NCI-H2029 (cell line): ENCODE results near the gene LTBP1.
"Not testable (repeated sequence)": the region's sequence is repeated elsewhere in the genome, so short reads cannot be mapped to it uniquely, and the experiment has no call there.

Experiments used
- DNase-seq: peaks from one replicate; lab custom pipeline; 2025; lab: John Stamatoyannopoulos, UW

The LTBP1 gene

DNA sequence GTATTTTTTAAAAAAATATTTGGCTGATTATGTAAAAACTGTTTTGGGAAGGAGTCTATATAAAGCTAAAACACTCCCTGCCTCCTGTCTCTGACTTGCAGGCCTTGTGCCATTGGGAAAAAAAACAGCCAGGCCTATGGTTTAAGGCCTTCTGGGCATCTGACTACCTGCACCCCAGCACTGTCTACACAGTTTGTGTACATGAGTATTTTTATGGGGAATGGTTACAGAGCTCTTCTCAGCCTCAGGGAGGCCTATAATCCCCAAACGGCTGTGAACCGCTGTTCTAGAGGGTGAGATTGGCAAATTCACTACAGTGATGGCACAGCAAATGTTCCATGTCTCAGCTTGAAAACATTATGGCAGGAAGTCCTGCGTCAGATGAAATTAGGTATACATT, 96.1 kb downstream of the LTBP1 start:
- no peak for DNase-seq

DNA sequence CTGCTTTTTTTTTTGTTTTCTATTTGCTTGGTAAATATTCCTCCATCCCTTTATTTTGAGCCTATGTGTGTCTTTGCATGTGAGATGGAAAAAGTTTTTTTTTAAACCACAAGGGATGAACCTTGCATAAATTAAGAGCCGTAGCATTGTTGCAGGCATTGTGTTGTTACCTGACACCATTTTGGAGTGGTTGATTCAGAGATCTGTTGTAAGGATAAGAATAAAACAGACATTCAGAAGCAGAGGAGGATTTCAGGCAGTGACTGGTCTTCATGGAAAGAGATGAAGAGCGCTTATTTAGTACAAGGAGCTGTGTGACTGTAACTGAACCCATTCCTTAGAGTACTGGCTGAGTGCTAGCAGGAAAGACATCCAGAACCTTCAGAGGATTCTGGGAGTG, 101.2 kb downstream of the LTBP1 start:
- DNase-seq = no peak

DNA sequence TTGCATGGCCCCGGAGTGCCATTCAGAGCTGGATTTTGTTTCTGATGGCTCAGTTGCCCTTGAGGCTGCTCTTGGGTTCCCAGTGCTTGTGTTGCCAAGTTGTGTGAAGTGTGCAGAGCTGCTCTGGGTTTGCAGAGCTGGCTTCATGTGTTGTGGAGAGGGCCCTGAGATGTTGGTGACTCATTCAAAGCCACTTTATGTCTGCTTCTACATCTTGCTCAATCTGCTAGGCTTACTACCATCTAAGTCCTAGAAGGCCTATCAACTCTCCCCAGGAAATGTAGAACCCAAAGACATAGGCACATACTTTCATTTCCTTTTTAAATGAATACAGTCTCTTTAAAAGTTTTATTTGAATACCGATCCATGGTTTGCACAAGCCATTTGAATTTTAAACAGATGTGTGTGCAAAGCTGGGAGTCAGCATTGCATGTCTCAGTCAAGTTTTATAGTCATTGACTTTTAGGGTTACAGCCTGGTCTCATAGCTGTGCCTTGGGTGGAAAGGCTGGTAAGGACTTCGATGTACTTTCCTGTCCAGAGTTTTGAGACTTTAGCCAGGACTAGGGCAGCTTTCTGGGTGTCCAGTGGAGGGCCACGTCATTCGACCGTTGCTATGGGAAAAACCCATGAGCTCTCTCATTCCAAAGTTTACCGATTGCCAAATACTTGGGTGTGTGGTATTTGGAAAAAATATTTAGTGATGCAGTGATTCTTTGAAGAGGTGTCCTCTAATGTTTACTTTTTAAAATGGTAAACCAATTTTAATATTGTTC, 105.0 kb downstream of the LTBP1 start:
- DNase-seq = no peak

DNA sequence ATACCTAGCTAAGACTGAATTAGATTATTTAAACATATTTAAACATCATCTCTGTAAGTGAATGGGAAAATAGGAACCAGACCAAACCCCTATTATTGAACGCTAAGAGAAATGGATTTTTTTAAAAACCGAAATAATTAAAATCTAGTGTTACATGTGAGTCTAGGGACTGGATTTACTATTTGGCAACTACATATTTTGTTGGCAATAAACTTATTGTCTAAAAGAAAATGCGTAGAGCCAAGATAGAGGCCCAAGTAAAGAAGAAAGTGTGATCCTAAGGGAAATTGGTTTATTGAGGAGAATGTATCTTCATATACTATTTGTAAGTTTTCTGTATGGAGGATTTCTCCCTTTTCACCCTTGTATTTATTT, 105.6 kb downstream of the LTBP1 start:
- DNase-seq = no peak

DNA sequence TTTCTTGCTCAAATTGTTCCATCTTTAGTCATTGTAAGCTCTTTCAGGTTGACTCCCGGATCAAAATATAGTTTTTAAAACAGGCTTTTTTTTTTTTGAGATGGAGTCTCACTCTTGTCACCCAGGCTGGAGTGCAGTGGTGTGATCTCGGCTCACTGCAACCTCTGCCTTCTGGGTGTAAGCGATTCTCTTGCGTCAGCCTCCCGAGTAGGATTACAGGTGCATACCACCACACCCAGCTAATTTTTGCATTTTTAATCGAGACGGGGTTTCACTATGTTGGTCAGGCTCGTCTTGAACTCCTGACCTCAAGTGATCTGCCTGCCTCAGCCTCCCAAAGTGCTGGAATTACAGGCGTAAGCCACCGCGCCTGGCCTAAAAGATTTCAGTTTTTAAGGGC, 106.0 kb downstream of the LTBP1 start:
- not testable (repeated sequence) for DNase-seq

DNA sequence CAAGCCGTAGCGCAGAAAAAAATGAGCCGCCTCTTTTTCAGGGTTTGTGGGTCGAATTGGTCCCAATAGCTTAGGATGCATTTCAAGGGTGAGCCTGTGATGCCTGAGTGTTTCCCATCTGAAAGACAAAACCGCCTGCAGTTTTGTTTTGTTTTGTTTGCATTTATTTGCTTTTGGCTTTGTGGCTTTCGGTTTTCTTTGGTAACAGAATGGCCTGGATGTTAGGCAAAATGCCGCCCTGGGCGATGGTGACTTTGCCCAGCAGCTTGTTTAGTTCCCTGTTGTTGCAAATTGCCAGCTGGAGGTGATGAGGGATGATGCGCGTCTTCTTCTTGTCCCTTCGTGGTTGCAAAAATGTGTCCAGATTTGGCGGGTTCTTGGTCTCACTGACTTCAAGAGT, 109.4 kb downstream of the LTBP1 start:
- DNase-seq = no peak

DNA sequence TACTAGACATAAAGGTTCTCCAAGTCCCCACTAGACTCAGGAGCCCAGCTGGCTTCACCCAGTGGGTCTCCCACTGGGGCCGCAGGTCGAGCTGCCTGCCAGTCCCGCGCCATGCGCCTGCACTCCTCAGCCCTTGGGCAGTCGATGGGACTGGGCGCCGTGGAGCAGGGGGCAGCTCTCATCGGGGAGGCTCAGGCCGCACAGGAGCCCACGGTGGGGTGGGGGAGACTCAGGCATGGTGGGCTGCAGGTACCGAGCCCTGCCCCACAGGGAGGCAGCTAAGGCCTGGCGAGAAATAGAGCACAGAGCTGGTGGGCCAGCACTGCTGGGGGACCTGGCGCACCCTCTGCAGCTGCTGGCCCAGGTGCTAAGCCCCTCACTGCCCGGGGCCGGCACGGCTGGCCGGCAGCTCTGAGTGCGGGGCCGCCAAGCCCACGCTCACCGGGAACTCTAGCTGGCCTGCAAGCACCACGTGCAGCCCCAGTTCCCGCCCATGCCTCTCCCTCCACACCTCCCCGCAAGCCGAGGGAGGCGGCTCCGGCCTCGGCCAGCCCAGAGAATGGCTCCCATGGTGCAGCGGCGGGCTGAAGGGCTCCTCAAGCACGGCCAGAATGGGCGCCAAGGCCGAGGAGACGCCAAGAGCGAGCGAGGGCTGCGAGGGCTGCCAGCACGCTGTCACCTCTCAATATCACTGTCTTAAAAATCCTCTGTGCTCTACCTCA, 110.7 kb downstream of the LTBP1 start:
- not testable (repeated sequence) for DNase-seq

DNA sequence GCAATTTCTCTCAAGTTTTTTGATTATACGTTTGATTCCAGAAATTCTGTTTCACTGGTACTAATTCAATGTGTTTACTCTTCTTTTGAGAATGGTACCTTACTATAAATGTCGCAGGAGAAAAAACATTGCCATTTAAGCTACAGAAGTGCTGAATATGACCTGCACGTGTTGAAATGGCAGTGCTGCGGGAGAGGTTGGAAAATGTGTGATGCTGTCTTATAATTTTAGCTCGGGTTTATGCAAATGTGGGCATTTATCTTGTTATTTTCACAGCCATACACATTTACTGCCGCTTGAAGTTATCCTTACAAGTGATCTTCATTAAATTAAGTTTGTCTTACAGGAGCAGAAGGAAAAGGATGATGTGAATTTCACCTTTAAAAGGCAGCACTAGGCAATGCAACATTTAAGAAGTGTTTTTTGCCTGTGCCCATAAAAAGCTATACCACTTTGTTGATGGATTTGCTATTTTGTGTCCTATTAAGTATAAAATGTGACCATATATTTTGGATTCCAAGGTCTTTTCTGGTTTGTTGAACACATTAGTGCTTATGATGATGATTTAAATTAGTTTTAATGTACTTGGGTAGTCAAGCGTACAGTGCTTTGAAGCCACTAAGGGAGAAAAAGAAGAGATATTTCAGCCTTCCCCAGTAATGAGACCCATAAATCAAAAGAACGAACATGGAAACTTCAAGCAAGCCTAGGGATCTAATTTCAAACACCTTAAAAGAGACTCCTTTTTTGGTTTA, 112.1 kb downstream of the LTBP1 start:
- no peak for DNase-seq

DNA sequence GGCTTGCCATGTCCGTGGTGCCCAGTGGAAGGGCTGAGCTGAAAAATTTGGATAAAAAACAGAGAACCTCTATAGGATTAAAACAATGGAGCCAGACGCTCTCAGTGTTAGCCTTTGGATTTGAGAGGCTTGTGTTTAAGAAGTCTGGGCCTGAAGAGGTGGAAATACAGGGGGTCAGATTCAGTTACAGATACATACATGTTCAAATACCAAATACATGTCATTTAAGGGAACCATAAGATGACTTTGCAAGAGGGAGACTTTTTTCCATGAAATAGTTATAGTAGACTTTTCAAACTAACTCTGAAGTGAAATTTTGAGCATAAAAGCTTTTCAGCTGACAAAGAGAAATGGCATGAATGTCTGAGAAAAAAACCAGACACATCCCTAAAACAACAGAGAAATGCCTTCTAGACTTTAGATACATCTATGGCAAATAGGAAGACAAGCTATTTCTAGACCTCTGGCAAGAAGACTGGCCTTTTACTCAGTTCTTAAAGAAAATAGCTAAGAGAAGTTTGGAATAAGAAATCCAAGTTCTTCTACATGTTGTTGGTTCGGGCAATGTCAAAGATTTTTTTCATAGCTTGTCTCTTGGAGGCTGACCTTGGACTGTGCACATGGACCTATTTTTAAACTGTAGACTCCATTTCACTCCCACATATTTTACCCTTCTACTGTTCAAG, 112.9 kb downstream of the LTBP1 start:
- no peak for DNase-seq

DNA sequence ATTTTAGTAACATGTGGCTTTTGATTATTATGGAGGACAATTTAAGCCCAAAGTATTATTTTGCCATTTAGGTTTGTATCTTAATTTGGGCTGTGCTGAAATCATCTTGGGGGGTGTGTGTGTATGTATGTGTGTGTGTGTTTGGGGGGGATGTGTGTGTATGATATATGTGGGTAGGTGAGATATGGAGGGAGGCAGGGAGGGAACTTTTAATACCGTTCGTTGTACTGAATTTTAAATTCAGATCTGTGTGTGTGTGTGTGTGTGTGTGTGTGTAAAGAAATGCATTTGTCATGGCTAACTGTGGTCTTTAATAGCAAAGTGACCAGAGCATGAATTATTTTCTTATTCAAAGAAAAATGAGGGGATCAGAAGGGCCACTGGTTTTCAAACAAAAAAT, 113.7 kb downstream of the LTBP1 start:
- no peak for DNase-seq

DNA sequence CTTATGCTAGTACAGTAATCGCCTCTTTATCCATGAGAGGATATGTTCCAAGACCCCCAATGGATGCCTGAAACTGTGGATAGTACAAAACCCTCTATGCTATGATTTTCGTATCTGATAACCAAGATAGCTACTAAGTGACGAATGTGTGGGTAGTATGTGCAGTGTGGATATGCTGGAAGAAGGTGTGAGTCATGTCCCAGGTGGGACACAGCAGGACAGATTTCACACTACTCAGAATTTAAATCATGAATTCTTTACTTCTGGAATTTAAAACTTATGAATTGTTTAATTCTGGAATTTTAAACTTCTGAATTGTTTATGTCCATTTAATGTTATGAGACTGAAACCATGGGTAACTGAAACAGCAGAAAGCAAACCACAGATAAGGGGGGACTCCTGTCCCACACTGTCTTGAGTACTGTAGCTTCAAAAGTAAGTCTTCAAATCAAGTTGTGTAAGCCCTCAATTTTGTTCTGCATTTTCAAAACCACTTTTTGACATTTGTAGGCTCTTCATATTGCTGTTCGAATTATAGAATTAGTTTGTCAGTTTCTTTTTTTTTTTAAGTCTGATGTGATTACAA, 116.0 kb downstream of the LTBP1 start:
- DNase-seq = no peak

DNA sequence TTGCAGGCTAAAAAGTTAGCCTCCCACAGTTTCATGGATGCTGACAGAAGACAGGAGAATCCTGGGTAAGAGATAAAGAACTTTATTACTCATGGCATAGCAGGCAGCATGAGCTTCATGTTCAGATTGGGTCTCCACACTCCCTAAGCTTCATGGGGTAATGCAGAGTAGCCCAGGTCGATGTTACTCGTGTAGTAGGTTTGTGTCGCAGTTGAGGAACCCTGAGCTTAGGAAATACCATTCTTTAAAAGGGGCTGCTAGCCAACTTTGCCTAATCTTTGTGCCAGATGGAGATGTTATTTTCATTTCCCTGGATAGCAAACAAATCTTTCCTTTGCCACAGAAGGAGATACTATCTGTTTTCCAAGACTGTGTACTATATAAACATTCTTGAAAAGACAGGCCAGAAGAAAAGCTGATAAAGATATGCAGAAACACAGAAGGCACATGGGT, 117.6 kb downstream of the LTBP1 start:
- DNase-seq = no peak

DNA sequence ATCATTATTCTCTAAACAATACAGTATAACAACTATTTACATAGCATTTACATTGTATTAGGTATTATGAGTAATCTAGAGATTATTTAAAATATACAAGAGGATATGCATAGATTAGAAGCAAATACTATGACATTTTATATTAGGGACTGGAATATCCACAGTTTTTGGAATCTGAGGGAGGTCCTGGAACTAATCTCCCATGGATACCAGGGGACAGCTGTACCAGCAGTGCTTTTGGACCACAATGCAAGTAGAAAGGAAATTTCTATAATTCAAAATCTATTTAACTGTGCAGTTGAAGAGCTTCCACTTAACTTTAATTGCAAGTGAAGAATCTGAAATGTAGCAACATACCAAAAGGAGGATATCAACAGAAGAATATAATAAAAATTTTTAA, 120.8 kb downstream of the LTBP1 start:
- no peak for DNase-seq

DNA sequence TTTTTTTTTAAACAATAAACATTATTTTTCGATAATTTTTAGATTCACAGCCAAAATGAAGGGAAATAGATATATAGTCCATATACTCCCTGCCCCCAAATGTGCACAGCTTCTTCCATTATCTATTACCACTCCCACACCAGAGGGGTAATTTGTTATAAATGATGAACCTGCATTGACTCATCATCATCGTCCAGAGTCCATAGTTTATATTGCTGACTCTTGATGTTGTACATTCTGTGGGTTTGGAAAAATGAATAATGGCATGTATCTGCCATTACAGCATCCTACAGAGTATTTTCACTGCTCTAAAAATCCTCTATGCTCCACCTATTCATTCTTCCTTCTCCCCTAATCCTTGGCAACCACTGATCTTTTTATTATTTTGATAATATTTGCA, 121.5 kb downstream of the LTBP1 start:
- no peak for DNase-seq

DNA sequence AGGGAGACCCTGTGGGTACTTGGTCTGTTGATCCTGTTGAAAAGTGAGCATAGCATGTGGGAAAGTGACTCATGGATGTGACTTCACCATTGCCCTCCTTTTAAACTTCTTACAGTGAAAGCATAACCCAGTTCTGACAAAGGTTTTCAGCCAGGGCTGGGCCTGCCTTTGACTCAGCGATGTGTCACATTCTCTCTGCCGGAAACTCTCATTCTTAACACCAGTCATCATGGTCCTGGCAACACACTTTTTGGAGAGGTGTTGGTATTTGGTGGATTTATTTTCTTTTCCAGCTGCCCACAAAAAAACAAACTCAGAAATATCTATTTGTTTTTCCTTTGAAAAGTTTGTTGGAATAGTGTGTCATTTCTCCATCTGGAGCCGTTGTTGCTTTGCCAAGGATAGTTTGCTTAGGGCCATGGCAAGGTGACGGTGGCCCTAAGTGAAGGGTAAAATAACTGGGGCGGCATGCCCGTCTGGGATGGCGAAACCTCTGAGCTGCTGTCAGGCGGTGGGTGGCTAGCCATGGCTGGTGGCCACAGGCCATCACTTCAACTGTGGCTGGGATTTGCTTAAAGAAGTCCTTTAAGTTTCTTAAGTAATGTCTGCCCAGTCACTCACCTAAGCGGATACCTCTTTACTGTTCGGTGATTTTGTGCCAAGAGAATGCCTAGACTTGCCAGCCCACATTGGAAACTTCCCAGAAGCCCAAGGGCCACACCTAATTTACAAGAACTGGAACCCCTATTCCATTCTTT, 123.3 kb downstream of the LTBP1 start:
- DNase-seq = no peak

DNA sequence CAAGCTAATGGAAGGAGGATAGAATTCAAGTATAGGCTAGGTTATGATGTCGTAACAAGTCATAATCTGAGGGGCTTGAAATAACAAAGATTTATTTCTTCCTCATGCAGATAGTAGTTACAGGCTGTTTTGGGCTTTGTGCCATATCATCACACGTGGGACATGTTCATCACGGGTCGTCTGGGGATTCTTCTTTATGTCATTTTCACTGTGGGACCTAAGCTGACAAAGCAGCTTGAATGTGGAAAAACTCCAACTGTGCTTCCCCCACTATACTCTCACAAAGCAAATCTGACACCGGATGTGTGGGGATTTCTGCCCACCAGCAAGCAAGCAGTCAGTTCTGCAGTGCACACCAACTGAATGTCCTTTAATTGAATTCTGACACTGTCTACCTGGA, 124.8 kb downstream of the LTBP1 start:
- no peak for DNase-seq

DNA sequence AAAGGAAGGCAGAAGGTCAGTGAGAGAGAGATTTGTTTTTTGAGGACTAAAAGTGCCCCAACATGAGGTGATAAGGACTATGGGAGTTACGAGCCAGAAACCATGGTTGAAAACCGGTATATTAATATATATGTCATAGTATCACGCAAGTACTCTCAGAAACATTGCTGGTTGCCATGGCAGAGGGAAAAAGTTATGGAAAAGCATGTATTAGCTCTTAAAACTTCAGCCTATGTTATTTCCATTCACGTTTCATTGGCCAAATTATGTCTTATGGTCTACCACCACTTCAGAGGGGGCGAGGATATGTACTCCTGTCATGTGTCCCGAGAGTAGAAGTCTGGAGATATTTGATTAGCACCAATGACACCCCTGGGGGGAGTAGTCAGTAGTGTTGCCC, 125.9 kb downstream of the LTBP1 start:
- no peak for DNase-seq

DNA sequence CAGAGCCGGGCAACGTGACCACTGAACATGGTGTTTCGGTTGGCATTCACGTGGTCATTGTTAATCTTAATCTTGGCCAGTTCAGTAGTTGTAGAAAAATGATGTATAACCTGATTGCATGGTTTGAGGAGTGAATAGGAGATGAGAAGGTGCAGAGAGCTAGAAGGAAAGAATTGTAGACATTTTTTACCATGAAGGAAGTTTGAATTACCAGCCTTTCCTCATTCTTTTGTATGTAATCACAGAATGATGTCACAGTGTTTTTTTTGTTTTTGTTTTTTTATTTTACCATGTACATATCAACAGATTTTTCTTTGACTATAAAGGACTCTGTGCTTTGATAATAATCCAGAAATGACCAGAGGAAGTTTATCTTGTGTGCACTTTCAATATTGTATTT, 126.3 kb downstream of the LTBP1 start:
- DNase-seq = no peak

DNA sequence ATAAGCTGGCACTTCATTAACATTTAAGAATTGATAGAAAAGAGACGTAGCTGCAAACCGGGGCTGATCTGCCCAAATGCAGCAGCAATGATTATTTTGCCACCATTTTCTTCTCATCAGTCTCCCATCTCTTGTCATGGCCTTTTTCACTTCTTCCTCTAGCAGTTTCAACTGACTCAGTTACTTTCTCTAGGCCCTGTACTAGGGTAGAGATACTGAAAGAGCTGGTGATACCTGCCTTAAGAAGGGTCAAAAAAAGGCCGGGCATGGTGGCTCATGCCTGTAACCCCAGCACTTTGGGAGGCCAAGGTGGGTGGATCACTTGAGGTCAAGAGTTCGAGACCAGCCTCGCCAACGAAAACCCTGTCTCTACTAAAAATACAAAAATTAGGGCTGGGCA, 127.4 kb downstream of the LTBP1 start:
- DNase-seq = no peak

DNA sequence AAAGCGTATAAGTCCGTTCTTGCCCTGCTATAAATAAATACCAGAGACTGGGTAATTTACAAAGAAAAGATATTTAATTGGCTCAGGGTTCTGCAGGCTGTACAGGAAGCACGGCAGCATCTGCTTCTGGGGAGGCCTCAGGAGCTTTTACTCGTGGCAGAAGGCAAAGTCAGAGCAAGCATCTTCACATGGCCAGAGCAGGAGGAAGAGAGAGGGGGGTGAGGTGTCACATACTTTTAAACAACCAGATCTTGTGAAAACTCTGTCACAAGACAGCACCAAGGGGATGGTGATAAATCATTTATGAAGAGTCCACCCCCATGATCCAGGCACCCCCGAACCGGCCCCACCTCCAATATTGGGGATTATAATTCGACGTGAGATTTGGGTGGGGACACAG, 130.6 kb downstream of the LTBP1 start:
- DNase-seq = no peak

DNA sequence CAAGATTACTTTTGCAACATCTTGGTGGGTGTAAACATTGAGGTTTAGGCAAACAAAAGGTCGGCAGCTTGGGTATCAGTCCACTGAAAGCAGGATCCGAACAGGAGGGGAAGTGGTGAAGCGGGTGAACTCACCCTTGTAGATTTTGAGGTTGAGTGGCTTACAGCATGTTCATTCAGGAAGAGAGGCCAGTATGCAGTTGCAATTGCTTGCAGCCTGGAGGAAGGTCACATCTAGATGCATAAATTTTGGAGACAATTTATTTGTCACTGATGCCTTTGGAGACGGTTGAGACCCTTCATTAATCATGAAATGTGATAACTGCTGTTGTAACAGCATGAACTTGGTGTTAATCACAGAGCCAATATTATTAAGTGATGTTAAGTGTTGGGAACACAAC, 131.1 kb downstream of the LTBP1 start:
- DNase-seq = no peak
